Activated CD4-positive, alpha-beta T cell treated with anti-CD3 and anti-CD28 coated beads, Interleukin-2, amount 10 ng/mL, durations not matched to agents 7 days and 5 days (primary cell): ENCODE results near the gene DNM3. TPM values are rescaled to one million over a fixed set of nuclear protein-coding genes. Genes with fewer than 3 reads are reported as not detected.

ENCODE experiments used
- CTCF ChIA-PET: fragments of 350-600 bp; sonication (Branson Sonifier 250); formaldehyde crosslinking; loops from one replicate; lab custom pipeline; 2021; ENCODE audit warnings: antibody characterized with exemption; lab: Charles Lee
- POLR2A ChIA-PET: fragments of 350-600 bp; sonication (Branson Sonifier 250); formaldehyde crosslinking; loops from one replicate; lab custom pipeline; 2021; ENCODE audit warnings: antibody characterized with exemption; lab: Charles Lee
- DNase-seq: peaks from one replicate; pipeline ENCODE4 v3.0.0-alpha.2; 2020
- H3K27ac Mint-ChIP-seq: one replicate; pipeline ENCODE4 v1.8.0; 2021; ENCODE audit warnings: mild to moderate bottlenecking, moderate library complexity, mixed read lengths
- H3K27me3 Mint-ChIP-seq: one replicate; pipeline ENCODE4 v1.8.0; 2021; ENCODE audit warnings: mixed read lengths
- H3K36me3 Mint-ChIP-seq: one replicate; pipeline ENCODE4 v1.8.0; 2021; ENCODE audit warnings: low read depth, mixed read lengths
- H3K4me1 Mint-ChIP-seq: one replicate; pipeline ENCODE4 v1.8.0; 2021; ENCODE audit warnings: mixed read lengths
- H3K4me3 Mint-ChIP-seq: one replicate; pipeline ENCODE4 v1.8.0; 2021; ENCODE audit warnings: mild to moderate bottlenecking, moderate library complexity, mixed read lengths
- H3K9me3 Mint-ChIP-seq: one replicate; pipeline ENCODE4 v1.8.0; 2021; ENCODE audit warnings: mixed read lengths
- total RNA-seq, 2 experiments: library from RNA; stranded (reverse); gene quantifications; one replicate each; pipeline ENCODE4 v1.2.3, GENCODE V29; 2021

DNM3 gene
- total RNA-seq, 2 experiments from 2014 or later: 2.1 TPM

GRCh38 chr1:172449585-172450523 is 608.6 kb downstream of the DNM3 start:
- Mint-ChIP-seq H3K36me3 (no peaks in the 10 kb centered on the region), H3K9me3 (no peaks in the 10 kb centered on the region), H3K4me1 (peaks cover 27% of the 10 kb centered on the region), H3K4me3 (no peak overlapping the region), H3K27me3 (peaks cover 3% of the 10 kb centered on the region), H3K27ac (no peak overlapping the region)
- ChIA-PET POLR2A (no interaction called here), CTCF (interaction anchor here (0.9 to 1.4 kb wide), 5 partner anchors 9 to 749 kb away, joined by 3 to 4 read pairs (median 3); no protein-coding TSS in a partner anchor)
- DNase-seq: peak; percentile 43

DNA sequence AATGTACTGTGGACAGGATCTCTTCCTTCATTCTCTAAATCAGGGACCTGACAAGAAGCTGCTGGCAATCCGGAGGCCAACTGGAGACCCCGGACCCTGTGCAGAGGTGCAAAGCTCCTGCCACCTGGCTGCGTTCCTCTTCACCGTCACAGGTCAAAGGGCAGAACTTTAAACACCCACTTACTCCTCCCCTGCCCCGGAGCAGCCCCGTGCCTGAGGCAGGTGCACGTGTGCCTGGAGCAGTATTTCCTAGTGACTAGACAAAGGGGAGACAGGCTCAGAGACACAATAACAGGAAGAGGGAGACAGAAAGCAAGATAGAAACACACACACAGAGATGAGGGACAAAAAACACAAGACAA is 609.2 kb downstream of the DNM3 start:
- ChIA-PET POLR2A (no interaction called here), CTCF (interaction anchor here (0.9 to 1.4 kb wide), 5 partner anchors 8 to 748 kb away, joined by 3 to 4 read pairs (median 3); no protein-coding TSS in a partner anchor)
- H3K27ac Mint-ChIP-seq: no peak overlapping the region
- H3K4me3 Mint-ChIP-seq: no peak overlapping the region
- H3K27me3 Mint-ChIP-seq: peaks cover 3% of the 10 kb centered on the region
- peaks cover 27% of the 10 kb centered on the region for H3K4me1 Mint-ChIP-seq
- H3K9me3 Mint-ChIP-seq: no peaks in the 10 kb centered on the region
- H3K36me3 Mint-ChIP-seq: no peaks in the 10 kb centered on the region
- DNase-seq: no peak

DNA sequence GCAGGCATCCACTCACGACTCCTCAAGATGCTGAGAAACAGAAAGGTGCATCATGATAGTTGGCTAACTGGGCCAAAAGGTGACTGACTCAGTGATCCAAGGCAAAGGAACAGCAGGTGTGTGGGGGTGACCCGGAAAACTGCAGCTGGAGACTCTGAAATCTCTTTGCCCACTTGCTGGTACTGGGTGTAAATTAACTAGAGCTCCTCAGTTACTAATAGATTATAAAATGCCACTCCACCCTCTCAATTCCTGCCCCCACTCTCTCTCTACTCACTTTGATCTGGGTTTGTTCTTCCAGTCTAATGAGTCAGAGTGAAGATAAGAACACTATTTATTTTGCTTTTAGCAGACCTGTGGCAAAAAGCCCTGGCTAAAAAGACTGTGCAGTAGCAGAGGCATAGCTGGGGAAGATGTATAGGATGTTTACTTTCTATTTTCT is 609.7 kb downstream of the DNM3 start:
- POLR2A ChIA-PET: no interaction called here
- H3K9me3 Mint-ChIP-seq: no peaks in the 10 kb centered on the region
- CTCF ChIA-PET: interaction anchor here (0.7 to 1.1 kb wide), 3 partner anchors 8 to 748 kb away, joined by 3 read pairs; no protein-coding TSS in a partner anchor
- peaks cover 27% of the 10 kb centered on the region for H3K4me1 Mint-ChIP-seq
- no peak for DNase-seq
- H3K36me3 Mint-ChIP-seq: no peaks in the 10 kb centered on the region
- H3K27ac Mint-ChIP-seq: no peak overlapping the region
- no peak overlapping the region for H3K4me3 Mint-ChIP-seq
- H3K27me3 Mint-ChIP-seq: peaks cover 3% of the 10 kb centered on the region

DNA sequence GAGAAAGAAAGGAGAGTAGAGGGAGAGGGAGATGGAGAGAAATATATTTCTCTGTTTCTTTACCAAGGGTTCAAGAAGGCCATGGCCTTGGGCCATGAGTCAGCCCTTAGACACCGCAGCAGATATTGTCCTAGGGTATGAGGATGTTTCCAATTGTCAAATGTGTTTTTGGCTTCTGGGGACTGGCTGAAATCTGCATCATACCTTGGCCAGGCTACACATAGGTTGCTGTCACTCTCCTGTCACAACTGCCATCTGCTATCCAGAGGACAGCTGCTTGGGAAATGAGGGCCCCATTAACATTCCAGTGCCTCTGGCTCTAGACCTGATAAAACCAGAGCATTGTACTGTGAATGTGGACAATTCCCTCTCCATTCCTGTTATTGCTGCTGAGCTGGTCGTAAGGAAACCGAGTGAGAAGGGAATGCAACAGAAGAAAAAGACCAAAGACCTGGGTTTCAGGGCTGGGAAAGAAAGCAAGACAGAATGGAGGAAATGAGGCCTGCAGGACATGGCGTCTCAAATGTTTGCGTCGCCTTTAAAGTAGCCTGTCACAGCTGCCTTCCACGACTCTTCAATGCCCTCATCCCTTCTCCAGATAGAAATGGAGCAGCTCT is 611.3 kb downstream of the DNM3 start:
- POLR2A ChIA-PET: no interaction called here
- Mint-ChIP-seq H3K36me3 (no peaks in the 10 kb centered on the region), H3K4me3 (no peak overlapping the region), H3K27ac (no peak overlapping the region), H3K9me3 (no peaks in the 10 kb centered on the region), H3K27me3 (peaks cover 2% of the 10 kb centered on the region), H3K4me1 (peaks cover 27% of the 10 kb centered on the region)
- CTCF ChIA-PET: interaction anchor here (0.8 kb wide), 1 partner anchor 9 kb away, joined by 3 read pairs; the partner anchor contains the start of gene PIGC
- DNase-seq: no peak

GRCh38 chr1:172453153-172453545 is 611.9 kb downstream of the DNM3 start:
- peaks cover 27% of the 10 kb centered on the region for H3K4me1 Mint-ChIP-seq
- ChIA-PET CTCF (interaction anchor here (0.8 kb wide), 1 partner anchor 10 kb away, joined by 3 read pairs; the partner anchor contains the start of gene PIGC), POLR2A (no interaction called here)
- H3K27ac Mint-ChIP-seq: no peak overlapping the region
- no peaks in the 10 kb centered on the region for H3K36me3 Mint-ChIP-seq
- no peak for DNase-seq
- H3K27me3 Mint-ChIP-seq: no peaks in the 10 kb centered on the region
- H3K4me3 Mint-ChIP-seq: no peak overlapping the region
- H3K9me3 Mint-ChIP-seq: no peaks in the 10 kb centered on the region

DNA sequence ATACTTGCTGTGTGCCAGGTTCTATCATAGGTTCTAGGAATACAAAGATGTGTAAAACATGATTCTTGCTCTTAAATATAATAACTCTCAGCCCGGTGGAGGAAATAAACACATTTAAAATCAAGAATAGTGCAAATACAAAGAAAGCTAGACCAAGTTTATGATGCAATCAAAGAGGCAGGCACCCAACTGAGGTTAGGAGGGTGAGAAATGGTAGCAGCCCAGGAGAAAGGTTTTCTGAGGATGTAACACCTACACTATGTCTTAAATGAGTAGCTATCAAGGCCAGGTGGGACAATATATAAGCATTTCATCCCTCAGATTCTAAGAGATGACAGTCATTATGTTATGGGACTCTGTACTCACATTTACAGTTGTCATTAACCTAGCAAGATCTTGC is 612.3 kb downstream of the DNM3 start:
- ChIA-PET CTCF (interaction anchor here (1.1 kb wide), 1 partner anchor 10 kb away, joined by 4 read pairs; the partner anchor contains the start of gene PIGC), POLR2A (no interaction called here)
- Mint-ChIP-seq H3K9me3 (no peaks in the 10 kb centered on the region), H3K27me3 (no peaks in the 10 kb centered on the region), H3K4me3 (no peak overlapping the region), H3K36me3 (no peaks in the 10 kb centered on the region), H3K27ac (no peak overlapping the region), H3K4me1 (peaks cover 27% of the 10 kb centered on the region)
- no peak for DNase-seq

DNA sequence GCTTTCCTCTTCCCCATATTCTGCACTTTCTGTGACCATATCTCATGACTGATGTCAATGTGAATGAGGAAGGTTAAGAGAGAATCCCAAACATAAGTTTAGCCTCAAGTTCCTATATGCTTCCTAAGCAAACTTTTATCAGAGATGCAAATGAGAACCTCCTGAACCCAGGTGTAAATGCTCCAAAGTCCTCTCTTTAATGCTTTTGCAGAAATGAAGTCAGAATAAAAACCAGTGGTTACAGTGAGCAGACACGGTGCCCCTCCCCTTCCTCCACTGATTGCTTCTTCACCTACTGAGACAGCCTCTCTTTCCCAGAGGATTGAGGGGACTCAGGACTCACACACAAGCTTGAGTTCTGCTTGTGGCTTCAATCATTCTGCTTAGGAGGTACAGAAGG is 614.2 kb downstream of the DNM3 start:
- no peak overlapping the region for H3K4me3 Mint-ChIP-seq

GRCh38 chr1:172456344-172456769 is 615.1 kb downstream of the DNM3 start:
- H3K36me3 Mint-ChIP-seq: no peaks in the 10 kb centered on the region
- H3K9me3 Mint-ChIP-seq: no peaks in the 10 kb centered on the region
- H3K27ac Mint-ChIP-seq: no peak overlapping the region
- peaks cover 23% of the 10 kb centered on the region for H3K27me3 Mint-ChIP-seq
- H3K4me3 Mint-ChIP-seq: no peak overlapping the region
- ChIA-PET POLR2A (no interaction called here), CTCF (interaction anchor here (0.7 to 2.8 kb wide), 4 partner anchors 9 to 817 kb away, joined by 3 to 7 read pairs (median 4); partner anchors contain the start of gene PIGC)
- H3K4me1 Mint-ChIP-seq: peaks cover 4% of the 10 kb centered on the region
- no peak for DNase-seq

More for the DNA sequence above, 614.2 kb downstream of the DNM3 start:
- Mint-ChIP-seq H3K4me1 (peaks cover 13% of the 10 kb centered on the region), H3K9me3 (no peaks in the 10 kb centered on the region), H3K27me3 (peaks cover 16% of the 10 kb centered on the region), H3K36me3 (no peaks in the 10 kb centered on the region), H3K27ac (no peak overlapping the region)
- ChIA-PET CTCF (interaction anchor here (1.1 kb wide), 1 partner anchor 11 kb away, joined by 4 read pairs; the partner anchor contains the start of gene PIGC), POLR2A (no interaction called here)
- no peak for DNase-seq

DNA sequence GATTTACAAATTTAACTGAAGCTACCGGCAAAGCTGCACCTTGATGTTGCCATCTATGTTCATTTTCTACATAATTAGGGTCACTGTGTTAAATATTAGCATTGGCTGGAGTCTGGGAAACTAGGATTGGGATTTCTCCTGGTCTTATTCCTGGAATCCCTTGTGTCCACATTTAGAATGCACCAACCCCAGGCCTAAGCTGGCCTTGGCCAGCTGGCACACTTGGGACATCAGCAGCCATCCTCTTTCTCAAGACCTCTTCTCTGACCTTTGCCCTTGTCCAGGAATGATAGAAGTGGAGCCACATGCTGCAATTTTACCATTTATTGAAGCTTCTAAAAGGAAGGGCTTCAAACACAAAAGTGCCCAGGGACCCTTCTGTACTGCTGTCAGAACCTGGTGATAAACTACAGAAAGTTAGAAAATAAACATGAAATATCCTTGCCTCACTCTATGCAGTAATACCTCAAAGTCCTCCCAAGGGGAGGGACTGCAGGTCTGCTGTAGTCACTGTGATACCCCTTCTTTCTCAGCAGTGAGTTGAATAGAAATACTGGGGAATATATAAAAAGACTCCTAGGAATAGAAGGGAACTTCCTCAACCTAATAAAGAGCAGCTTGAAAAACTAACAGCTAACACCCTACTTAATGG is 616.3 kb downstream of the DNM3 start:
- peaks cover 27% of the 10 kb centered on the region for H3K27me3 Mint-ChIP-seq
- POLR2A ChIA-PET: no interaction called here
- H3K27ac Mint-ChIP-seq: no peak overlapping the region

DNA sequence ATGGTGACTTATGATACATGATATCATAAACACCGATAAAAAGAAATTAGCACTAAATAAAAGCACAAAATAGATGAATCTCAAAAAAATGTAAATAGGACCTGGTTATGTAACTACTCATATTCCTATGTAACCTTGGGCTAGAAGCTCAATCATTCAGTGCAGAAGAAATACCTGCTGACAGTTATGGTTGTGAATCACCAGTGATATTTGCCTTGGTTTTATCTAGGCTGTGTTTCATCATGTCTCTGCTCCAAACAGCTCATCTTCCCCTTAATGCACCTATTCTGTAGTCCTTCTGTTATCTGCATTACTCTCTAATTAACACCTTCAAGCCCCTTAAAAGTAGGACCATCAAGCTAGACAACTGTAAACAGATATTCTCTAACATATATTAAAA is 618.9 kb downstream of the DNM3 start:
- H3K27me3 Mint-ChIP-seq: peaks cover 27% of the 10 kb centered on the region
- H3K9me3 Mint-ChIP-seq: no peaks in the 10 kb centered on the region
- no peaks in the 10 kb centered on the region for H3K36me3 Mint-ChIP-seq
- no peak for DNase-seq
- peaks cover 4% of the 10 kb centered on the region for H3K4me1 Mint-ChIP-seq
- ChIA-PET POLR2A (no interaction called here), CTCF (no interaction called here)
- H3K4me3 Mint-ChIP-seq: no peak overlapping the region
- H3K27ac Mint-ChIP-seq: no peak overlapping the region

More for the DNA sequence above, 616.3 kb downstream of the DNM3 start:
- Mint-ChIP-seq H3K4me3 (no peak overlapping the region), H3K4me1 (no peaks in the 10 kb centered on the region), H3K9me3 (no peaks in the 10 kb centered on the region), H3K36me3 (no peaks in the 10 kb centered on the region)
- CTCF ChIA-PET: interaction anchor here (1.4 to 2.8 kb wide), 4 partner anchors 8 to 14 kb away, joined by 3 to 8 read pairs (median 6); partner anchors contain the start of gene PIGC
- no peak for DNase-seq

DNA sequence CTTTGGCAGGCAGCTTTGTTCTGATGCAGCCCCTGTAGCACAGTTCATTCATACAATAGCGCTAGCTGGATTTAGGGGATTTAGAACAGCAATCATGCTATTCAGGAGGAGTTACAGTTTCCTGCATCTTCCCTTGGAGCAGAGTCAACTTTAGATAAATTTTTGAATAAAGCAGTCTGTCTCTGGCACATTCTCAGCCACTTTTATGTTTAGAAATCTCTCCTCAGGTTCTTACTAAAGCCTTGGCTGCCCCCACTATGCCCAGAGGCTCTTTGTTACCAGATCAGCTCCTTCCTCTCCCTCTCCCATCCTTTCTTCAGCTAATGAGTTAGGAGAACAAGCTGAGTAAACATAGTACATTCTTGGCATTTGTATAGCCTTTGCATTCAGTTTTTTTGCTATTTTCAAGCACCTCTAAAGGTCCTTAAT is 619.6 kb downstream of the DNM3 start:
- ChIA-PET CTCF (no interaction called here), POLR2A (no interaction called here)
- Mint-ChIP-seq H3K4me3 (no peak overlapping the region), H3K36me3 (no peaks in the 10 kb centered on the region), H3K9me3 (no peaks in the 10 kb centered on the region), H3K27me3 (peaks cover 27% of the 10 kb centered on the region), H3K4me1 (peaks cover 4% of the 10 kb centered on the region), H3K27ac (no peak overlapping the region)
- no peak for DNase-seq
